Transverse colon (tissue), 4 donors: ENCODE results near the gene MFSD6L. TPM values are rescaled to one million over a fixed set of nuclear protein-coding genes. Genes with fewer than 3 reads are reported as not detected.

Experiments
- DNase-seq: peaks from one replicate; pipeline ENCODE4 v3.0.0-alpha.2; 2019
- H3K27ac ChIP-seq, 4 donors: fragments of 200-600 bp; sonication (generic); 2 replicates each; pipeline ENCODE4 v1.5.1; 2016 to 2018; ENCODE audit warnings: inconsistent platforms in 4 of 4
- H3K27me3 ChIP-seq: fragments of 200-600 bp; sonication (generic); 2 replicates; pipeline ENCODE4 v1.5.1; 2017; ENCODE audit warnings: inconsistent platforms
- H3K36me3 ChIP-seq, 4 donors: fragments of 200-600 bp; sonication (generic); 2 replicates each; pipeline ENCODE4 v1.5.1; 2017 to 2019; ENCODE audit warnings: inconsistent platforms in 4 of 4
- H3K4me1 ChIP-seq, 4 donors: fragments of 200-600 bp; sonication (generic); 2 replicates each; pipeline ENCODE4 v1.5.1; 2017 to 2020; ENCODE audit warnings: inconsistent platforms in 4 of 4
- H3K4me3 ChIP-seq, 4 donors: fragments of 200-600 bp; sonication (generic); 1 replicate in 1 of 4; 2 replicates in 3 of 4; pipeline versions ENCODE4 v1.5.1 to v1.6.1; 2017 to 2019; ENCODE audit warnings: inconsistent platforms in 4 of 4
- H3K9me3 ChIP-seq, 2 donors: fragments of 200-600 bp; sonication (generic); 2 replicates each; pipeline ENCODE4 v1.5.1; 2017 to 2019; ENCODE audit warnings: inconsistent platforms in 2 of 2
- CTCF ChIP-seq, 5 experiments: fragments of 200-600 bp in 3 of 5; fragments of 450-650 bp in 2 of 5; sonication (generic) in 3 of 5; IDR thresholded peaks; 1 replicate in 2 of 5; 2 replicates in 3 of 5; pipeline ENCODE4 v1.5.1; 2016 to 2017; ENCODE audit warnings: antibody characterized with exemption in 5 of 5, inconsistent platforms in 3 of 5, mild to moderate bottlenecking in 2 of 5, moderate library complexity in 1 of 5
- EP300 ChIP-seq: sonication (generic); formaldehyde crosslinking; IDR thresholded peaks from one replicate; pipeline ENCODE4 v1.6.1; 2017; ENCODE audit warnings: antibody characterized with exemption, low read depth
- POLR2A ChIP-seq: fragments of 450-650 bp; IDR thresholded peaks from one replicate; pipeline ENCODE4 v1.6.1; 2016; ENCODE audit warnings: antibody characterized with exemption, mild to moderate bottlenecking, moderate library complexity
- POLR2AphosphoS5 ChIP-seq, 3 donors: sonication (generic); formaldehyde crosslinking; IDR thresholded peaks; one replicate each; pipeline ENCODE4 v1.6.1; 2016; ENCODE audit warnings: antibody characterized with exemption in 3 of 3
- WGBS, 2 donors: methylation state at CpG; one replicate each; pipeline ENCODE4 v1.1.5; 2018; ENCODE audit warnings: low coverage in 1 of 2; 5-methylcytosine and 5-hydroxymethylcytosine counted together
- in situ Hi-C, 4 donors: fragments of 200-750 bp; cut with MboI; loops; one replicate each; pipeline versions ENCODE4 v1.15.0 to v1.15.1; 2017; ENCODE audit warnings: low sequenced_read_pairs in 3 of 4, low pct_ligation_motif_present in 1 of 4, low pct_unique_long_range_greater_than_20kb in 1 of 4
- intact Hi-C: fragments of 100-400 bp; cut with DNase I; formaldehyde crosslinking; loops from one replicate; pipeline ENCODE4 v1.15.1; 2023; ENCODE audit warnings: low total_unique reads
- total RNA-seq, 4 donors: library from RNA; depleted of rRNA; stranded (reverse); fragments of >200 nt; gene quantifications; one replicate each; pipeline ENCODE4 v1.1.0, GENCODE V29; 2016

MFSD6L gene
- total RNA-seq, 4 donors from 2014 or later: 0.40 to 5.1 (median 3.8) TPM; not detected in 1

GRCh38 chr17:8829036-8829941 is 30.1 kb upstream of the MFSD6L start:
- no peaks in the 10 kb centered on the region for H3K36me3 ChIP-seq
- in situ Hi-C loops: loop anchor here in 1 of 4 donors (25.0 kb wide), 1 partner anchor 108 kb away; no protein-coding TSS in a partner anchor

GRCh38 chr17:8828517-8828875 is 29.3 kb upstream of the MFSD6L start:
- Histone ChIP-seq H3K27me3 (peaks cover 8% of the 10 kb centered on the region), H3K4me1 (no peaks in the 10 kb centered on the region), H3K9me3 (peaks cover 3 to 6% of the 10 kb centered on the region in 2 donors), H3K4me3 (no peak overlapping the region), H3K27ac (no peak overlapping the region), H3K36me3 (no peaks in the 10 kb centered on the region)
- 96% methylated on average over 14 of the region's 20 CpGs; no CpG with 5 or more reads in 1 of the 2 donors for WGBS, 2 donors
- no peak for DNase-seq
- intact Hi-C loops: no loop called here
- in situ Hi-C loops: loop anchor here in 1 of 4 donors (25.0 kb wide), 1 partner anchor 109 kb away; no protein-coding TSS in a partner anchor
- no peak for TF ChIP-seq EP300
- no peak for TF ChIP-seq POLR2A
- no peak for TF ChIP-seq CTCF (IDR thresholded peaks at IDR 0.05)
- no peak for TF ChIP-seq POLR2AphosphoS5 (IDR thresholded peaks at IDR 0.05)

More at GRCh38 chr17:8829036-8829941, 30.1 kb upstream of the MFSD6L start:
- no peak overlapping the region for H3K4me3 ChIP-seq
- TF ChIP-seq POLR2AphosphoS5 (IDR thresholded peaks at IDR 0.05) (no peak), POLR2A (no peak), CTCF (IDR thresholded peaks at IDR 0.05) (no peak), EP300 (no peak)
- H3K4me1 ChIP-seq: no peaks in the 10 kb centered on the region
- WGBS, 2 donors: 91 to 100% methylated on average over 3 to 16 of the region's 16 CpGs
- no peak overlapping the region for H3K27ac ChIP-seq
- peaks cover 8% of the 10 kb centered on the region for H3K27me3 ChIP-seq
- intact Hi-C loops: no loop called here
- DNase-seq: no peak
- peaks cover 3 to 6% of the 10 kb centered on the region in 2 donors for H3K9me3 ChIP-seq

GRCh38 chr17:8826808-8827435 is 27.8 kb upstream of the MFSD6L start:
- H3K4me3 ChIP-seq: no peak overlapping the region
- WGBS, 2 donors: 79 to 80% methylated on average over 11 to 19 of the region's 19 CpGs
- DNase-seq: no peak
- TF ChIP-seq EP300: no peak
- no peak for TF ChIP-seq POLR2AphosphoS5 (IDR thresholded peaks at IDR 0.05)
- no peak for TF ChIP-seq CTCF (IDR thresholded peaks at IDR 0.05)
- TF ChIP-seq POLR2A: no peak
- H3K27ac ChIP-seq: no peak overlapping the region
- no peaks in the 10 kb centered on the region for H3K36me3 ChIP-seq
- no peaks in the 10 kb centered on the region for H3K4me1 ChIP-seq
- H3K27me3 ChIP-seq: no peaks in the 10 kb centered on the region
- in situ Hi-C loops (loop anchor here in 1 of 4 donors (25.0 kb wide), 1 partner anchor 110 kb away; no protein-coding TSS in a partner anchor), intact Hi-C loops (no loop called here)
- peaks cover 3 to 6% of the 10 kb centered on the region in 2 donors for H3K9me3 ChIP-seq

GRCh38 chr17:8825802-8826201 is 26.6 kb upstream of the MFSD6L start:
- in situ Hi-C loops: loop anchor here in 1 of 4 donors (25.0 kb wide), 1 partner anchor 111 kb away; no protein-coding TSS in a partner anchor

More at GRCh38 chr17:8825802-8826201, 26.6 kb upstream of the MFSD6L start:
- no peaks in the 10 kb centered on the region for H3K4me1 ChIP-seq
- 0 to 58% methylated on average over 1 to 2 of the region's 2 CpGs for WGBS, 2 donors
- no peaks in the 10 kb centered on the region for H3K27me3 ChIP-seq
- no peak overlapping the region for H3K27ac ChIP-seq
- no peak overlapping the region for H3K4me3 ChIP-seq
- TF ChIP-seq POLR2AphosphoS5 (IDR thresholded peaks at IDR 0.05) (no peak), POLR2A (no peak), EP300 (no peak), CTCF (IDR thresholded peaks at IDR 0.05) (no peak)
- DNase-seq: no peak
- intact Hi-C loops: no loop called here
- peaks cover 3 to 6% of the 10 kb centered on the region in 2 donors for H3K9me3 ChIP-seq
- no peaks in the 10 kb centered on the region for H3K36me3 ChIP-seq
